Prostate gland (tissue), 2 donors: ENCODE results near the gene RALY. TPM values are rescaled to one million over a fixed set of nuclear protein-coding genes. Genes with fewer than 3 reads are reported as not detected.

Experiments
- DNase-seq: peaks from one replicate; pipeline ENCODE4 v3.0.0-alpha.2; 2019; ENCODE audit warnings: low spot score
- H3K27ac ChIP-seq, 2 donors: fragments of 200-600 bp; sonication (generic); 2 replicates each; pipeline ENCODE4 v1.5.1; 2017 to 2019
- H3K27me3 ChIP-seq: fragments of 200-600 bp; sonication (generic); replicated peaks from 2 replicates; pipeline ENCODE4 v1.5.1; 2019; ENCODE audit not compliant: insufficient read depth
- H3K36me3 ChIP-seq, 2 donors: fragments of 200-600 bp; sonication (generic); 1 replicate in 1 of 2; 2 replicates in 1 of 2; pipeline versions ENCODE4 v1.5.1 to v1.8.1; 2017 to 2019
- H3K4me1 ChIP-seq: fragments of 200-600 bp; sonication (generic); replicated peaks from 2 replicates; pipeline ENCODE4 v1.5.1; 2019
- H3K4me3 ChIP-seq, 2 donors: fragments of 200-600 bp; sonication (generic); 2 replicates each; pipeline ENCODE4 v1.5.1; 2017 to 2019
- H3K9me3 ChIP-seq: fragments of 200-600 bp; sonication (generic); 2 replicates; pipeline ENCODE4 v1.5.1; 2017
- POLR2A ChIP-seq: fragments of 450-650 bp; IDR thresholded peaks from one replicate; pipeline ENCODE4 v1.6.1; 2016; ENCODE audit warnings: antibody characterized with exemption, mild to moderate bottlenecking
- POLR2AphosphoS5 ChIP-seq: sonication (generic); formaldehyde crosslinking; IDR thresholded peaks from one replicate; pipeline ENCODE4 v1.6.1; 2017; ENCODE audit warnings: antibody characterized with exemption
- whole genome bisulfite sequencing: methylation state at CpG from one replicate; pipeline ENCODE4 v1.1.5; 2018; 5-methylcytosine and 5-hydroxymethylcytosine counted together
- intact Hi-C: fragments of 100-400 bp; cut with DNase I; formaldehyde crosslinking; loops from one replicate; pipeline ENCODE4 v1.14.2; 2022
- total RNA-seq, 2 donors: library from RNA; depleted of rRNA; stranded (reverse); fragments of >200 nt; gene quantifications; one replicate each; pipeline ENCODE4 v1.1.0, GENCODE V29; 2016
- TF ChIP-seq, protein P1 (sequence below), 4 experiments: fragments of 200-600 bp in 2 of 4; fragments of 450-650 bp in 2 of 4; sonication (generic) in 2 of 4; IDR thresholded peaks; 1 replicate in 3 of 4; 2 replicates in 1 of 4; pipeline ENCODE4 v1.5.1; 2016 to 2019; ENCODE audit warnings: antibody characterized with exemption in 4 of 4, mild to moderate bottlenecking in 2 of 4, moderate library complexity in 2 of 4

RALY gene
- total RNA-seq, 2 donors from 2014 or later, result 120 to 187 TPM

DNA sequence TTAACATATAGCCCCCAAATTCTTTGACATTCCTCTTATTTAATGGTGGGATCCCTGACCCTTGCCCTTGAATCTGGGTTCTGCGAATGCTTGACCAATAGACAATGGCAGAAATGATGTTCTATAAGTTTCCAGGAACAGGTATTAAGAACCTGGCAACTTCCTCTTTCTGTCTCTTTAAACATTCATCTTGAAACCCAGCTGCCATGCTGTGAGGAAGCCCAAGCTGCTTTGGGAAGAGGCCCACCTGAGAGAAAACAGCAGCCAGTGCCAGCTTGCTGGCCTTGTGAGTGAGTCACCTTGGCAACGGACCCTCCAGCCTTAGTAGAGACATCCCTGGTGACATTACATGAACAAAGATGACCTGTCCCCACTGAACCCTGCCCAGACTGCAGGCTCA is 45.2 kb upstream of the RALY start:
- 100% methylated on average over 2 of the region's 2 CpGs for WGBS
- Histone ChIP-seq H3K27me3 (no peaks in the 10 kb centered on the region), H3K4me1 (no peaks in the 10 kb centered on the region), H3K27ac (no peak overlapping the region), H3K4me3 (no peak overlapping the region), H3K36me3 (no peaks in the 10 kb centered on the region), H3K9me3 (no peaks in the 10 kb centered on the region)
- TF ChIP-seq POLR2AphosphoS5, result no peak
- TF ChIP-seq, protein P1, sequence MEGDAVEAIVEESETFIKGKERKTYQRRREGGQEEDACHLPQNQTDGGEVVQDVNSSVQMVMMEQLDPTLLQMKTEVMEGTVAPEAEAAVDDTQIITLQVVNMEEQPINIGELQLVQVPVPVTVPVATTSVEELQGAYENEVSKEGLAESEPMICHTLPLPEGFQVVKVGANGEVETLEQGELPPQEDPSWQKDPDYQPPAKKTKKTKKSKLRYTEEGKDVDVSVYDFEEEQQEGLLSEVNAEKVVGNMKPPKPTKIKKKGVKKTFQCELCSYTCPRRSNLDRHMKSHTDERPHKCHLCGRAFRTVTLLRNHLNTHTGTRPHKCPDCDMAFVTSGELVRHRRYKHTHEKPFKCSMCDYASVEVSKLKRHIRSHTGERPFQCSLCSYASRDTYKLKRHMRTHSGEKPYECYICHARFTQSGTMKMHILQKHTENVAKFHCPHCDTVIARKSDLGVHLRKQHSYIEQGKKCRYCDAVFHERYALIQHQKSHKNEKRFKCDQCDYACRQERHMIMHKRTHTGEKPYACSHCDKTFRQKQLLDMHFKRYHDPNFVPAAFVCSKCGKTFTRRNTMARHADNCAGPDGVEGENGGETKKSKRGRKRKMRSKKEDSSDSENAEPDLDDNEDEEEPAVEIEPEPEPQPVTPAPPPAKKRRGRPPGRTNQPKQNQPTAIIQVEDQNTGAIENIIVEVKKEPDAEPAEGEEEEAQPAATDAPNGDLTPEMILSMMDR (IDR thresholded peaks at IDR 0.05), result no peak
- no peak for TF ChIP-seq POLR2A
- no peak for DNase-seq
- intact Hi-C loops, result no loop called here

DNA sequence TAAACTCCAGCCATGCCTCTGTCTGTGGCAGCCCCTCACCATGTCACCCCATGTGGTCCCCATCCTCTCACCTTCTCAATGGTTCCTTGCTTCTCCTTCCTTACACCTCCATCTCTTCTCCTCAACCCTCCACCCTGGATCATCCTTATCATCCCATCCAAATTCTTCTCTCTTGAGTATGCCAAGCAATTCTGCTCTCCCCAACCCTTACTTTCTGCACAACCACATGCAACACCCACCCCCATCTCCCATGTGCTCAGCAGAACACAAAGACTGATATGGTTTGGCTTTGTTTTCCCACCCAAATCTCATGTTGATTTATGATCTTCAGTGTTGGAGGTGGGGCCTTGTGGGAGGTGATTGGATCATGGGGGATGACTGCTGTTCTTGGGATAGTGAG is 42.5 kb upstream of the RALY start:
- H3K4me3 ChIP-seq, result no peak overlapping the region
- no peak for DNase-seq
- no peak overlapping the region for H3K27ac ChIP-seq
- H3K9me3 ChIP-seq, result no peaks in the 10 kb centered on the region
- TF ChIP-seq POLR2A (no peak), POLR2AphosphoS5 (no peak)
- TF ChIP-seq, protein P1 (IDR thresholded peaks at IDR 0.05), result no peak
- H3K36me3 ChIP-seq, result no peaks in the 10 kb centered on the region
- no peaks in the 10 kb centered on the region for H3K4me1 ChIP-seq
- intact Hi-C loops, result loop anchor here (10.0 kb wide), 1 partner anchor 56 kb away; no protein-coding TSS in a partner anchor
- no peaks in the 10 kb centered on the region for H3K27me3 ChIP-seq

DNA sequence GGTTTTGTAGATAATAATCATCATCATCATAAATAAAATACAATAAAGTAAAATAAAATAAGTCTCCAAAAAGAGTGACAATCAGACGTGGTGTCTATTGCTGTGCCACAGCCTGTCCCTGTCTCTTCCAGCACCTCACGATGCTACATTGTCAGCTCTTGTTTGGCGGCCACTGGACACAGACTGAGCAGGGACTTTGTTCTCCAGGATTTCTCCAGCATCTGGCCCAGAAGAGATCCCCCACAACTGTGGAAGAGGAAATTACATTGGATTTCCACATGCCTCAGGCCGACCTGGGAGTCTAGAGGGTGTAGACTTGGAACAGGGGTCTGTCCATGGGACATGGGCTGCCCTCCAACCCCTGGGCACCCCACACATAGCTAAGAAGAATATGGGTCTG is 39.2 kb upstream of the RALY start:
- no peaks in the 10 kb centered on the region for H3K27me3 ChIP-seq
- WGBS, result 85% methylated on average over 4 of the region's 4 CpGs
- H3K4me3 ChIP-seq, result no peak overlapping the region
- H3K4me1 ChIP-seq, result no peaks in the 10 kb centered on the region
- no peaks in the 10 kb centered on the region for H3K36me3 ChIP-seq
- intact Hi-C loops, result loop anchor here (10.0 kb wide), 1 partner anchor 60 kb away; no protein-coding TSS in a partner anchor
- no peak overlapping the region for H3K27ac ChIP-seq
- no peaks in the 10 kb centered on the region for H3K9me3 ChIP-seq
- DNase-seq, result no peak
- TF ChIP-seq POLR2A (no peak), POLR2AphosphoS5 (no peak)
- TF ChIP-seq, protein P1 (IDR thresholded peaks at IDR 0.05), result no peak

DNA sequence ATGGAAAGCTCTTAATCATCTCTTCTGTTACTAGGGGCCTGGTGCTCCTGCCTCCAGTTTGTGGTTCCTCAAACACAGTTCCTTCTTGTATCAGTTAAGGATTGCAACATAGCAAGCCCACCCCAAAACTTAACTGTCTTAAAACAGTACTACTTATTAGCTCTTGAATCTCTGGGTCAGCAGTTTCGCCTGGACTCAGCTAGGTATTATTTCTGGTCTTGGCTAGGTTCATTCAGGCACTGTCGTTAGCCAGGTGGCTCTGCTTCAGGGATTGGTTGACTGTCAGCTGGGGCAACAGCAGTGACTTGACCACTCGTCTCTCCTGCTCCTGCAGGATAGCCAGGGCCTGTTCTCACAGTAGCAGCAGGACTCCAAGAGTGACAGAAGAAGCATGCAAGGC is 30.0 kb upstream of the RALY start:
- no peak overlapping the region for H3K27ac ChIP-seq
- 59% methylated on average over 3 of the region's 3 CpGs for WGBS
- no peak for DNase-seq
- no peaks in the 10 kb centered on the region for H3K36me3 ChIP-seq
- TF ChIP-seq, protein P1 (IDR thresholded peaks at IDR 0.05), result no peak
- TF ChIP-seq POLR2AphosphoS5 (no peak), POLR2A (no peak)
- no peak overlapping the region for H3K4me3 ChIP-seq
- no peaks in the 10 kb centered on the region for H3K9me3 ChIP-seq
- H3K27me3 ChIP-seq, result no peaks in the 10 kb centered on the region
- intact Hi-C loops, result no loop called here
- H3K4me1 ChIP-seq, result no peaks in the 10 kb centered on the region

DNA sequence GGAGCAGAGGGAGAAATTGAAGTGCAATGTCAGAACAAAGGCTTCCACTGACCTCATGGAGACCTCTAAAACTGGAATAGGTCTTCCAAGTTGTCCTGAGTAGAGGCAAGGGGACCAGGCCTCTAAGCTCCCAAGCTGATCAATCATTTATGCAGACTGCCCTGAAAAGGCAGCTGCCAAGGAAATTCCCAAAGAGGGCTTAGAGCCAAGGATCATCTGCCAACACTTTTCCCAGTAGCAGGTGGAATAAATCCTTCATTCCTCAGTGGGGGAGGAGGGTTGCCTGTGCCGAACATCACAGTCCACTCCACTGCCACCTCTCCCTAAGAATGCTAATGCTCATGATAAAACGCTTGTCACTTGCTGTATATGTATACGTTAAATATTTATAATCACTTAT is 29.3 kb upstream of the RALY start:
- Histone ChIP-seq H3K27ac (no peak overlapping the region), H3K4me1 (no peaks in the 10 kb centered on the region), H3K27me3 (no peaks in the 10 kb centered on the region), H3K4me3 (no peak overlapping the region), H3K36me3 (no peaks in the 10 kb centered on the region), H3K9me3 (no peaks in the 10 kb centered on the region)
- WGBS, result 77% methylated on average over 3 of the region's 3 CpGs
- DNase-seq, result no peak
- intact Hi-C loops, result no loop called here
- TF ChIP-seq, protein P1 (IDR thresholded peaks at IDR 0.05), result no peak
- TF ChIP-seq POLR2AphosphoS5 (no peak), POLR2A (no peak)
